Measurements from ENCODE around the gene DHRS3. TPM values are rescaled to one million over a fixed set of nuclear protein-coding genes. Genes with fewer than 3 reads are reported as not detected.

The DHRS3 gene
- total and polyA plus RNA-seq, 10 donors: 8.9 to 41.0 (median 28.7) TPM

GRCh38 chr1:12547586-12548225, 70.3 kb downstream of the DHRS3 start:
- H3K27ac ChIP-seq: no peak overlapping the region
- DNase-seq: no peak
- H3K36me3 ChIP-seq: no peaks in the 10 kb centered on the region
- H3K4me3 ChIP-seq: no peak overlapping the region
- H3K9me3 ChIP-seq: no peaks in the 10 kb centered on the region
- 69 to 89% (median 85%) methylated on average over 12 to 20 of the region's 20 CpGs for WGBS, 5 donors
- intact Hi-C loops (cut with DNase I; ENCODE audit: low total_unique reads): no loop called here
- TF ChIP-seq, protein P1, sequence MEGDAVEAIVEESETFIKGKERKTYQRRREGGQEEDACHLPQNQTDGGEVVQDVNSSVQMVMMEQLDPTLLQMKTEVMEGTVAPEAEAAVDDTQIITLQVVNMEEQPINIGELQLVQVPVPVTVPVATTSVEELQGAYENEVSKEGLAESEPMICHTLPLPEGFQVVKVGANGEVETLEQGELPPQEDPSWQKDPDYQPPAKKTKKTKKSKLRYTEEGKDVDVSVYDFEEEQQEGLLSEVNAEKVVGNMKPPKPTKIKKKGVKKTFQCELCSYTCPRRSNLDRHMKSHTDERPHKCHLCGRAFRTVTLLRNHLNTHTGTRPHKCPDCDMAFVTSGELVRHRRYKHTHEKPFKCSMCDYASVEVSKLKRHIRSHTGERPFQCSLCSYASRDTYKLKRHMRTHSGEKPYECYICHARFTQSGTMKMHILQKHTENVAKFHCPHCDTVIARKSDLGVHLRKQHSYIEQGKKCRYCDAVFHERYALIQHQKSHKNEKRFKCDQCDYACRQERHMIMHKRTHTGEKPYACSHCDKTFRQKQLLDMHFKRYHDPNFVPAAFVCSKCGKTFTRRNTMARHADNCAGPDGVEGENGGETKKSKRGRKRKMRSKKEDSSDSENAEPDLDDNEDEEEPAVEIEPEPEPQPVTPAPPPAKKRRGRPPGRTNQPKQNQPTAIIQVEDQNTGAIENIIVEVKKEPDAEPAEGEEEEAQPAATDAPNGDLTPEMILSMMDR (IDR thresholded peaks at IDR 0.05 in 8 of 11, conservative IDR thresholded peaks at IDR 0.05 in 3 of 11): no peak
- TF ChIP-seq POLR2A (IDR thresholded peaks at IDR 0.05) (no peak), POLR2AphosphoS5 (IDR thresholded peaks at IDR 0.05) (no peak)
- H3K27me3 ChIP-seq (replicated peaks in 1 of 7): no peaks in the 10 kb centered on the region
- H3K4me1 ChIP-seq: peaks cover 0 to 20% (median 0%) of the 10 kb centered on the region in 6 donors

- no peaks in the 10 kb centered on the region for H3K27me3 ChIP-seq (replicated peaks in 1 of 7)
- H3K9me3 ChIP-seq: no peaks in the 10 kb centered on the region
- no peak for DNase-seq
- H3K27ac ChIP-seq: no peak overlapping the region
- no peaks in the 10 kb centered on the region for H3K36me3 ChIP-seq
- intact Hi-C loops (cut with DNase I; ENCODE audit: low total_unique reads): no loop called here
- H3K4me3 ChIP-seq: no peak overlapping the region
- TF ChIP-seq, protein P1 (IDR thresholded peaks at IDR 0.05 in 8 of 11, conservative IDR thresholded peaks at IDR 0.05 in 3 of 11): no peak
- TF ChIP-seq POLR2A (IDR thresholded peaks at IDR 0.05) (no peak), POLR2AphosphoS5 (IDR thresholded peaks at IDR 0.05) (no peak)
- H3K4me1 ChIP-seq: peaks cover 0 to 20% (median 0%) of the 10 kb centered on the region in 6 donors
- 63 to 81% (median 69%) methylated on average over 17 of the region's 17 CpGs for WGBS, 5 donors
Measured at GRCh38 chr1:12546771-12547585, 71.0 kb downstream of the DHRS3 start.

DNA sequence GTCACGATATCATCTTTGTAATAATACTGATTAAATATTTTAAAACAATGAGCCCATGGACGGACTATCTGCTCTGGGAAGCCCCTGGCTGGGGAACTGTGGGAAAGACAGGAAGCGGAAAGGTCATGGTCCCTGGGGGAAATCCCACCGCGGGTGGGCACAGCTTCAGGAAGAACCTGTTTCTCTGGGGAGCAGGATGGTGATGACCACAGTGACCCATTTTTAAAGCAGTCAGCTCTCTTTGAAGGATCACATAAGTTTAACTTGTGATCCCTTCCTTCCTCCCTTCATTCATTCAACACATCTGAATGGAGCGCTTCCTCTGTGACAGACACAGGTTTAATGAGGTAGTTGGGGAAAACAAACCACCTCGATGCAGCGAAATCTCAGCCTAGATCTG, 73.0 kb downstream of the DHRS3 start:
- H3K27ac ChIP-seq: no peak overlapping the region
- intact Hi-C loops (cut with DNase I; ENCODE audit: low total_unique reads): no loop called here
- TF ChIP-seq, protein P1 (IDR thresholded peaks at IDR 0.05 in 8 of 11, conservative IDR thresholded peaks at IDR 0.05 in 3 of 11): no peak
- TF ChIP-seq POLR2AphosphoS5 (IDR thresholded peaks at IDR 0.05) (no peak), POLR2A (IDR thresholded peaks at IDR 0.05) (no peak)
- peaks cover 0 to 36% (median 9%) of the 10 kb centered on the region in 6 donors for H3K4me1 ChIP-seq
- H3K36me3 ChIP-seq: no peaks in the 10 kb centered on the region
- DNase-seq: no peak
- H3K4me3 ChIP-seq: no peak overlapping the region
- peaks cover 0 to 5% (median 0%) of the 10 kb centered on the region in 7 donors for H3K27me3 ChIP-seq (replicated peaks in 1 of 7)
- WGBS, 5 donors: 33 to 40% (median 39%) methylated on average over 8 of the region's 8 CpGs
- no peaks in the 10 kb centered on the region for H3K9me3 ChIP-seq

DNA sequence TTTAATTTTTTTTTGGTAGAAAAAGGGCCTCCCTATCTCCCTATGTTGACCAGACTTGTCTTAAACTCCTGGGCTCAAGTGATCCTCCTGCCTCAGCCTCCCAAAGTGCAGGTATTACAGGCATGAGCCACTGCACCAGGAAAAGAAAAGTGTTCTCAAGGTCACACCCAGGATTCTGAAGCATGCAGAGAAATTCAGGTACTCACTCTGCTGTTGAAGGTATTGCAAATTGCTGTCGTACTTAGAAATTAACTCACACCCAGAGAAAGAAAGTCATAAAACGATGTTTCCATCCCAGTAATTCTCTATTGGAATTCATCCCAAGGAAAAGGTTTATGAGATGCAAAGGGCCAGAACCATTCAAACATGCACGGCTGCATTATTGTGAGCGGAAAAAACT, 73.7 kb downstream of the DHRS3 start:
- TF ChIP-seq, protein P1 (IDR thresholded peaks at IDR 0.05 in 8 of 11, conservative IDR thresholded peaks at IDR 0.05 in 3 of 11): no peak
- no peak for TF ChIP-seq POLR2AphosphoS5 (IDR thresholded peaks at IDR 0.05)
- no peak for TF ChIP-seq POLR2A (IDR thresholded peaks at IDR 0.05)
- Histone ChIP-seq H3K27me3 (replicated peaks in 1 of 7) (peaks cover 0 to 7% (median 0%) of the 10 kb centered on the region in 7 donors), H3K27ac (no peak overlapping the region), H3K4me1 (peaks cover 0 to 36% (median 9%) of the 10 kb centered on the region in 6 donors), H3K36me3 (no peaks in the 10 kb centered on the region), H3K4me3 (no peak overlapping the region), H3K9me3 (no peaks in the 10 kb centered on the region)
- DNase-seq: no peak
- WGBS, 5 donors: 75 to 88% (median 82%) methylated on average over 4 of the region's 4 CpGs
- intact Hi-C loops (cut with DNase I; ENCODE audit: low total_unique reads): no loop called here

Measured in spleen (tissue), 11 donors.